CD4-positive, alpha-beta T cell treated with Interleukin-15 for 4 hours (primary cell): ENCODE measurements around the gene ZNF330.
"Not testable (repeated sequence)": the region's sequence is repeated elsewhere in the genome, so short reads cannot be mapped to it uniquely, and the experiment has no call there.

Source experiments
- DNase-seq: peaks from one replicate; pipeline ENCODE4 v3.0.0-alpha.2; 2020; ENCODE audit warnings: low spot score

The ZNF330 gene

GRCh38 chr4:141220691-141221659 lies at the start of gene ZNF330:
ZNF330 (plus strand) TSS chr4:141220895; CDS start chr4:141222372, 1,477 bp downstream.
- DNase-seq = peak; percentile 89

DNA sequence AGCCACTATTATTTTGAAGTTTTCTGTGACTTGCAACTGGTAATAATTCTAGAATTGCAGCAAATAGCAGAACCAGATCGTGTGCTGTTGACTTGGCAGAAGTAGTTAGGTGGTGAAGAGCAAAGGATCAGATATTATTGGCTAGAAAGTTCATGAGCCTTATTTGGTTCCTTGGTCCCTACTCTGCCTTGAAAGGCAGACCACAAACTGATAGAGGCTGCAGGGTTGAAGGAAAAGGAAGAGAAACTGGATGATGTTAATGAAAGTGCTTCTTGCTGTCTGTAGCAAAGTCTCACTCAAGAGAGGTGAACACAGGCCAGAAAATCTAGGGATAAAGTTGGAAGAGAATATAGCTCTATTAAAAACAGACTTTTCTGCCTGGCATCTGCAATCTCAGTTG lies 46.2 kb upstream of the ZNF330 start:
- no peak for DNase-seq

DNA sequence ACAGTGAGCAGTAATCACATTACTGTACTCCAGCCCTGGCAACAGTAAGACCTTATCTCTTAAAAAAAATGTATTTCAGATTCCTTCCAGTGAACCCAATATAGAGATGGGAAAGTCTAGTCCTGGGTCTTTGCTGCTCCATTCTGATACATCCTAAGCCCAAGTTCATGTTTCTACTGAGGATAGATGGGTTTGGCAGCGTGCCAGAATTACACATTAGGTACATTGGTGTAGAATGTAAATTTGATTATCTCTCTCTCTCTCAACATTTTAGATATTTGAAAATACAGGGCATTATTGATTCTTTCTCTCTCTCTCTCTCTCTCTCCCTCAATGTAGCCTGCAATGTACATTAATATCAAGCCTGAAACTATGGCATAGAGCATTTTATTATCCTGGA lies 43.5 kb upstream of the ZNF330 start:
- no peak for DNase-seq

- no peak for DNase-seq
These were observed 41.0 kb upstream of the ZNF330 start for GRCh38 chr4:141179474-141180373.

- DNase-seq = no peak
These were observed 39.5 kb upstream of the ZNF330 start for GRCh38 chr4:141180991-141181761.

DNA sequence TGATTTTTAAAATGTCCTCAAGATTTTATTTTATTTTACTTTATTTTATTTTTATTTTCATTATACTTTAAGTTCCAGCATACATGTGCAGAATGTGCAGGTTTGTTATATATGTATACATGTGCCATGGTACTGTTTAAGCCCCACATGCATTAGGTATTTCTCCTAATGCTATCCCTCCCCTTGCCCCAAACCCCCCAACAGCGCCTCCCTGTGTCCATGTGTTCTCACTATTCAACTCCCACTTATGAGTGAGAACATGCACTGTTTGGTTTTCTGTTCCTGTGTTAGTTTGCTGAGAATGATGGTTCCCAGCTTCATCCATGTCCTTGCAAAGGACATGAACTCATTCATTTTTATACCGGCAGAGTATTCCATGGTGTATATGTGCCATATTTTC lies 37.2 kb upstream of the ZNF330 start:
- DNase-seq = not testable (repeated sequence)

DNA sequence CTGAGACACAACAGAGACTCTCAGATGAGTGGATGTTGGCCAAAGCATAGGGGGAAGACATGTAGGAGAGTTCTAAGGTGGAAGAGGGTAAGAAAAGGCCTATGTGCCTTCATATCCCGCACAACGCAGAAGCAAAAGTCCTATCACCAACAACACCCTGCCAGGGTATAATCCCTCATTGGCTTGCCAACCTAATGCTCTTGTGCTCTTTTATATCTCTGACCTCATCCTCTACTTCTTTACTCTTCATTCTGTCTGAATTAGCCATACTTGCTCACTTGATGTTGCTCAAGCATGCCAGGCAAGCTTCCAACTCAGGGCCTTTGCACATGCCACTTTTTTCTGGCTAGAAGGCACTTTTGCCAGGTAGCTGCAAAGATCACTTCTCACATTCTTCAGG lies 28.1 kb upstream of the ZNF330 start:
- no peak for DNase-seq

GRCh38 chr4:141193516-141194034 lies 27.1 kb upstream of the ZNF330 start:
- DNase-seq = no peak

DNA sequence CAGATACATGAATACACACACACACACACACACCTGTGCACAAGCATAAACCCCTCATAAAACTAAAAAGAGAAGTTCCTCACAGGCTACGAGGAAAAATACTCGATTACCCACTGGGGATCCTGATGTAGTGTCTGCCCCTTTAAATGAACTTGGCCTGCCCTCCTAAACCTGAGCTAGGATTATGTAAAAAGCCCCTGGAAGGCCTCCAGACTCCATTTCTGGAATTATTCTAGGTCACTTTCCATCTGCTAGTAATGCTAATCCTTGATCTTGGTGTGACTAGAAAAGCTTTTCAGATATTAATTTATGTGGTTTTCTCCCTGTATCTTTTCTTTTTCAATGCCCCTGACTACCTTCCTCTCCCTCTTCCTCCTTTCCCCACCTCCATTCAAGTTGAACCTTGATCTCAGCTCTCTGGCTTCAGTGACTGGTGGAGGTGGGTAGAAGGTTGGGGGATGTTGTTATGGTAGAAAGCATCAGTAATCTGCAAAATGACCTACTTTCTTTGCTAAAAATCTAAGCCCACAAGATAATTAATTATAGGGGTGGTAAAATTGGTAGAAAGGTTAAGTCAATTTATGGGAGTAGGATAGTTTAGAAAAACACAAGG lies 25.5 kb upstream of the ZNF330 start:
- DNase-seq = no peak

GRCh38 chr4:141196227-141196933 lies 24.3 kb upstream of the ZNF330 start:
- DNase-seq = no peak

DNA sequence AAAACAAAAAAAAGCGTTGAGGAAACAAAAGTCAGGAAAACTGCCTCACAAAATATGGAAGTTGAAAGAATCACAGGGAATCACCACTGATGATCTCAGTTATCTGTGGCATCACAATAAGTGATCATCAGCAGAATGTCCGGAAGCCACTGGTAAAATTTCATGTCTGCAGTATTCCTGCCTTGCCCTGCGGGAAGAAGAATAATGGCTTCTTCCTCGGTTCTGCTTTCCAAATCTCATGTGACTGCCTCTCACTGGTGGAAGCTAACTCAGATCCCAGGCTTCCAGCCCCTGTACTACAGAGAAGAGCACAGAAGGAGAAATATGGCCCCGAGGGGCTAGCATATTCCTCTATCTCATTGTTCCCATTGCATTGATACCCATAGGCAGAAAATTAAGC lies 12.7 kb upstream of the ZNF330 start:
- no peak for DNase-seq

- DNase-seq = no peak
These were observed 10.5 kb upstream of the ZNF330 start for GRCh38 chr4:141210168-141210567.

- no peak for DNase-seq
These were observed 7.1 kb upstream of the ZNF330 start for GRCh38 chr4:141213550-141213991.

- DNase-seq = no peak
These were observed 5.7 kb upstream of the ZNF330 start for GRCh38 chr4:141215030-141215429.

DNA sequence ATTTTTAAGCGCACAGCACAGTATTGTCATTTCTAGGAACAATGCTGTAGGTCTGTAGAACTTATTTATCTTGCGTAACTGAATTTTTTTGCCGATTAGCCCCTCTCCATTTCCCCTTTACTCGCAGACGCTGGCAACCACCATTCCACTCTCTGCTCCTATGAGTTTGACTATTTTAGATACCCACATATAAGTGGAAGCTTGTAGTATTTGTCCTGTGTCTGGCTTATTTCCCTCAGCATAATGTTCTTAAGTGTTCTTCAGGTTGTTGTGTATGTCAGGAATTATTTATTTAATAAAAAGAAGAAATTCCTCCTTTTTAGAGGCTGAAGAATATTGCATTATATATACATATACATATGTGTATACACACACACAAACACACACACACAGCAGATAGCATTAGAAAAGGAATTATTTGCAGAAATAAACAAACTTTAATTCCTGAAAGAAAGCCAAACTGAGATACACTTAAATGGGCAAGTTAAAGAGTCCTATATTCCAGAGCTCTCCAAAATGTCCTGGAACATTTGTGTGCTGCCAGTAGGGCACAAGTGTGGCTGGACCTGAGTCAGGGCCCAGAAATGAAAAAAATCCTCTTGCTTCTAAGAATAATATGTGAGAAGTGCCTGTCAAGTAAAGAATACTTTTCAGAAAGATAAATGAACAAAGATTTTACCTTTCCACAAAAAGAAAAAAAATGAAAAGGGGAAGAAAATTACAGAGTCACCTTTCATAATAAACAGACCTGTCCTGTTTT lies 4.5 kb upstream of the ZNF330 start:
- no peak for DNase-seq

DNA sequence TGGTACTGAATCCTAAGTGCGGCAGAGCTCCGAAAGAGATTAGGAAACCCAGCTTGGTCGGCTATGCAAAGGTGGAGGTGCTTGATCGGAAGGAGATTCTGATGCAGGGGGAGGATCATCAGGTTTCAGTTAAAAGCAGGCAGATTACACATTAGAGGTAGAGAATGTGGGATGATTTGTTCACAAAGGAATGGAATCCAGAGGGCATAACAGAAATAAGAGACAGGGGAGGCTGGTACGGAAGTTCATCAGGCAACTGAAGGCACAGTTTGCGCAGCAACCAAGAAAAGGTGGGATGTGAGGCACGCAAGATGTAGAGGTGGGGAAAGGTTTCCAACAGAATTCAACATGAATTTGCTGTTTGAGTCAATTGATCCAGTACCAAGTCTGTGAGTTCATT lies 424 bp upstream of the ZNF330 start:
- DNase-seq = no peak

GRCh38 chr4:141223418-141223817 lies 2.7 kb downstream of the ZNF330 start:
- DNase-seq = no peak

DNA sequence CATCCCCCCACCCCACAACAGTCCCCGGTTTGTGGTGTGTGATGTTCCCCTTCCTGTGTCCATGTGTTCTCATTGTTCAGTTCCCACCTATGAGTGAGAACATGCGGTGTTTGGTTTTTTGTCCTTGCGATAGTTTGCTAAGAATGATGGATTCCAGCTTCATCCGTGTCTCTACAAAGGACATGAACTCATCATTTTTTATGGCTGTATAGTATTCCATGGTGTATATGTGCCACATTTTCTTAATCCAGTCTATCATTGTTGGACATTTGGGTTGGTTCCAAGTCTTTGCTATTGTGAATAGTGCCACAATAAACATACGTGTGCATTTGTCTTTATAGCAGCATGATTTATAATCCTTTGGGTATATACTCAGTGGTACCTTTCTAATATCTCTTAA lies 6.6 kb downstream of the ZNF330 start:
- not testable (repeated sequence) for DNase-seq

DNA sequence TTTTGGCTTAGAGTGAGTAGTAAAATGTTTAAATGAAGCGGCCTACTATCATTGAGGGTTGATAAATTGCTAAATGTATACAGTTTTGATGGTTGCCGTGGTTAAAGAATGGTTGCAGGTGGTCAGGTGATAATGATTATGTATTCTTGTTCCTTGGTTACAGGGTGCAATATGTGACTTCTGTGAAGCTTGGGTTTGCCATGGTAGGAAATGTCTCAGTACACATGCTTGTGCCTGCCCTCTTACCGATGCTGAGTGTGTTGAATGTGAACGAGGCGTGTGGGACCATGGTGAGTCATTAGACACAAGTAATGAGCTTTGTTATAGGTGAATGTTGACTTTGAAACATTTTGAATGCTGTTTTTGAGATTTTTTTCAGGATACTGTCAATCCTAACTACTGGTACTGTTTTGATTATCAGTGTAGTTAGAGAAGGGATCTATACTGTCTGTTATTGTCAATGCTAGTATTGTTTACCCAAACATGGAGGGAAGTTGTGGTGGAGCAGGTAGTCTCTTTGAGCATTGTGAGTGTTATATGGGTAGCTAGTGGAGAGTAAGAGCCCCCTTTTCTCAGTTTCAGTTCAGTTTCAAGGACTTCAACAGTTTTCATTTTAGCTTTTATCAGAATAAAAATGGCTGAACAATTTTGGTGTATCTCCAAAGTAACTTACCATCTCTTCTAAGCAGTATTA lies 8.9 kb downstream of the ZNF330 start:
- no peak for DNase-seq
